Left kidney (tissue), 2 donors: Measurements from ENCODE around the gene PUM2. TPM values are rescaled to one million over a fixed set of nuclear protein-coding genes. Genes with fewer than 3 reads are reported as not detected.

Experiments used
- DNase-seq: peaks from one replicate; pipeline ENCODE4 v3.0.0-alpha.2; 2013
- polyA plus RNA-seq: library from polyadenylated mRNA; unstranded; fragments of 120-200 nt; gene quantifications from one replicate; pipeline ENCODE4 v1.2.1, GENCODE V29; 2013; ENCODE audit not compliant: insufficient read length

Gene PUM2
- polyA plus RNA-seq, 1 donor: 123 TPM

DNA sequence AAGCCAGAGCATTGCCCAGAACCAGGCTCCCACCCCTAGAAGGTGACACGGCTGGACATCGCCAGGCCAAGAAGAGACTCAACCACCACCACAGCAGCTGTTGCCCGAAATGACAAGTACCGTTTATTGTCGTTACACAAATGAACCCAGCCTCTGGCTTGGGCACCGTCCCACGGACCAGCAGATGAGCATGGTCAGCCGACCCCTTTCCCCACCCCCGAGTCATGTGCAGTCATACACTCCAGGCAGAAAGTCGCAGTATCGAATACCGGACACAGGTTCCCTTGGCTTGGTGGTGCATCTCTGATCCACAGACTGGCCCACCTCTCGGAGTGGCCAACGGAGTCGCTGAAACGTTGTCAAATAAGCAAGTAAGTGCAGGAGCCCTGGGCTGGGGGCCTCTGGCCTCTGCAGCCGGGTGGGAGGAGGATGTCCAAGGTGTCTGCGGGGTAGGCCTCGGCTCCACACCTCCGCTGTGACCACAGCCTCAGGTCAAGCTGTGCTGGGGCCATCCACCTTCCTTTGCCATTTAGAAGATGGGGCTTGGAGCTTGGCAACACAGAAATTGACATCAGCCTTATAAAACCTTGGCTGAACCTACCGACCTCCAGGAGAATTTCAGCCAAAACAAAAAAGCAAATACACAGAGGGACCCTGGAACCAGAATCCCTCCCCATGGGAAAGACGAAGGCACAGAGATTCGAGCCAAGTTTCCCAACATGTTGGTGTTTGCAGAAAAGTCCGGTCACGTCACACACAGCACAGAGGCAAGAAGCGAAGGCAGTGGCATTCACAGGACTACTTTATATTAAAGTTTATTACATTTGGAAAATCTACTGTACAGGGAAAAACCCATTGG lies 149.7 kb downstream of the PUM2 start:
- DNase-seq: no peak

DNA sequence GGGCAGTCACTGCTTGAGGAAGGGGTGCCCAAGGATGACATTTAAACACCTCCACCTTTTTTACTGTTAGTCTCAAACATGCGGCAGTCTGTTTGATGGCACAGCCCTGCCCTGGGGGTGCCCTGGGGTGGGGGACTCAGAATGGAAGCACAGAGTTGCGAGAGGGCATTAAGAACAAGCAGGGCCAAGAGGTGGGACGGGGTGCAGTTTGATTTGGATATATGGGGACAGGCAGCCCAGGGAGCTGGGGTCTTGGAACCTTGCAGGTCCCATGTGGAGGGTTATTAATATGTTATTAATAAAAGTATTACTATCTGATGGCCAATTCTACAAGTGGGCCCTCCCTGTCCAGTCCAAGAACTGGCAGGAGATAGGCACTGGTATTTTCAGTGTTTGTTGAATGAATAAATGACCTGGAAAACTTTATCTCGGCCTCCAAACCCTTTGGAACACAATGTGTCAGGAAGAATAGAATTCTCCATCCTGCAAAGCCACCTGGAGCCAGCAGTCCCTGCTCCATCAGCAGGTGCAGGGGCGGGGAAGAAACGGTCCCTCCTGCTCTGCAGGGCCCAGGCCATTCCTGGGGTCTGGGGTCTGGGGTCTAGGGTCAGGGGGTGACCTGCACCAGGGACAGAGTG lies 150.9 kb downstream of the PUM2 start:
- no peak for DNase-seq

GRCh38 chr2:20198796-20199632 lies 151.6 kb downstream of the PUM2 start:
- no peak for DNase-seq

Other genes with a start within 250 kb of the PUM2 start
- gene SDC1, start 125.7 kb downstream of the PUM2 start, polyA plus RNA-seq: 22.2 TPM
- gene RHOB, start 96.2 kb upstream of the PUM2 start, polyA plus RNA-seq: 64.2 TPM